HEK293 (cell line): Measurements from ENCODE around the gene SLC6A9.

Experiments used
- BCL6B ChIP-seq: fragments of 450-650 bp; formaldehyde crosslinking; IDR thresholded peaks from 2 replicates; pipeline ENCODE4 v1.5.1; 2017; ENCODE audit warnings: missing biosample characterization, missing genetic modification characterization
- HOXD13 ChIP-seq: sonication (generic); formaldehyde crosslinking; IDR thresholded peaks from 2 replicates; pipeline ENCODE4 v1.8.0; 2022; ENCODE audit warnings: missing genetic modification reagents, borderline replicate concordance
- KLF9 ChIP-seq: fragments of 450-650 bp; formaldehyde crosslinking; IDR thresholded peaks from 2 replicates; pipeline ENCODE4 v1.5.1; 2016; ENCODE audit warnings: missing biosample characterization, missing genetic modification characterization, low read depth
- RBAK ChIP-seq: fragments of 450-650 bp; formaldehyde crosslinking; IDR thresholded peaks from 2 replicates; pipeline ENCODE4 v1.5.1; 2016; ENCODE audit warnings: missing biosample characterization, missing genetic modification characterization
- SP2 ChIP-seq: fragments of 450-650 bp; formaldehyde crosslinking; IDR thresholded peaks from 2 replicates; pipeline ENCODE4 v1.5.1; 2016; ENCODE audit warnings: missing biosample characterization, missing genetic modification characterization
- ZBTB8A ChIP-seq: fragments of 450-650 bp; formaldehyde crosslinking; IDR thresholded peaks from 2 replicates; pipeline ENCODE4 v1.5.1; 2016; ENCODE audit warnings: missing biosample characterization, missing genetic modification characterization
- ZFP41 ChIP-seq: fragments of 450-650 bp; formaldehyde crosslinking; IDR thresholded peaks from 2 replicates; pipeline ENCODE4 v1.5.1; 2016; ENCODE audit warnings: missing biosample characterization, missing genetic modification characterization, borderline replicate concordance
- ZIC2 ChIP-seq: fragments of 450-650 bp; formaldehyde crosslinking; IDR thresholded peaks from 2 replicates; pipeline ENCODE4 v1.5.1; 2016; ENCODE audit warnings: missing biosample characterization, missing genetic modification characterization
- ZNF112 ChIP-seq: fragments of 450-650 bp; formaldehyde crosslinking; IDR thresholded peaks from 2 replicates; pipeline ENCODE4 v1.5.0; 2017; ENCODE audit warnings: missing biosample characterization, missing genetic modification characterization
- ZNF121 ChIP-seq: fragments of 450-650 bp; formaldehyde crosslinking; IDR thresholded peaks from 2 replicates; pipeline ENCODE4 v1.5.1; 2016; ENCODE audit warnings: missing biosample characterization, missing genetic modification characterization
- ZNF148 ChIP-seq: fragments of 450-650 bp; formaldehyde crosslinking; IDR thresholded peaks from 2 replicates; pipeline ENCODE4 v1.5.0; 2017; ENCODE audit warnings: missing biosample characterization, missing genetic modification characterization, borderline replicate concordance
- ZNF155 ChIP-seq: fragments of 450-650 bp; formaldehyde crosslinking; IDR thresholded peaks from 2 replicates; pipeline ENCODE4 v1.5.1; 2016; ENCODE audit warnings: missing biosample characterization, missing genetic modification characterization
- ZNF2 ChIP-seq: fragments of 450-650 bp; formaldehyde crosslinking; IDR thresholded peaks from 2 replicates; pipeline ENCODE4 v1.5.1; 2016; ENCODE audit warnings: missing biosample characterization, missing genetic modification characterization
- ZNF202 ChIP-seq: fragments of 450-650 bp; formaldehyde crosslinking; IDR thresholded peaks from 2 replicates; pipeline ENCODE4 v1.5.1; 2016; ENCODE audit warnings: missing biosample characterization, missing genetic modification characterization, borderline replicate concordance
- ZNF423 ChIP-seq: fragments of 450-650 bp; formaldehyde crosslinking; IDR thresholded peaks from 2 replicates; pipeline ENCODE4 v1.5.1; 2016; ENCODE audit warnings: missing biosample characterization, missing genetic modification characterization
- ZNF449 ChIP-seq: fragments of 450-650 bp; formaldehyde crosslinking; IDR thresholded peaks from 2 replicates; pipeline ENCODE4 v1.5.1; 2017; ENCODE audit warnings: missing biosample characterization, mild to moderate bottlenecking, missing genetic modification characterization, moderate library complexity
- ZNF488 ChIP-seq: fragments of 450-650 bp; formaldehyde crosslinking; IDR thresholded peaks from 2 replicates; pipeline ENCODE4 v1.5.1; 2016; ENCODE audit warnings: missing biosample characterization, missing genetic modification characterization
- ZNF548 ChIP-seq: fragments of 450-650 bp; formaldehyde crosslinking; IDR thresholded peaks from 2 replicates; pipeline ENCODE4 v1.5.1; 2016; ENCODE audit warnings: missing biosample characterization, missing genetic modification characterization
- ZNF549 ChIP-seq: fragments of 450-650 bp; IDR thresholded peaks from 2 replicates; pipeline ENCODE4 v1.5.1; 2018; ENCODE audit warnings: missing biosample characterization, missing genetic modification characterization, mild to moderate bottlenecking, inconsistent platforms, moderate library complexity
- ZNF596 ChIP-seq: fragments of 450-650 bp; IDR thresholded peaks from 2 replicates; pipeline ENCODE4 v1.5.0; 2018; ENCODE audit warnings: missing biosample characterization, mild to moderate bottlenecking, missing genetic modification characterization, moderate library complexity
- ZNF623 ChIP-seq: fragments of 450-650 bp; formaldehyde crosslinking; IDR thresholded peaks from 2 replicates; pipeline ENCODE4 v1.5.1; 2016; ENCODE audit warnings: missing biosample characterization, missing genetic modification characterization
- ZNF639 ChIP-seq: fragments of 450-650 bp; formaldehyde crosslinking; IDR thresholded peaks from 2 replicates; pipeline ENCODE4 v1.5.1; 2016; ENCODE audit warnings: missing biosample characterization, missing genetic modification characterization
- ZNF677 ChIP-seq: fragments of 450-650 bp; IDR thresholded peaks from 2 replicates; pipeline ENCODE4 v1.5.0; 2018; ENCODE audit warnings: missing biosample characterization, mild to moderate bottlenecking, missing genetic modification characterization, moderate library complexity
- ZXDB ChIP-seq: fragments of 450-650 bp; formaldehyde crosslinking; IDR thresholded peaks from 2 replicates; pipeline ENCODE4 v1.5.1; 2016; ENCODE audit warnings: missing biosample characterization, missing genetic modification characterization
- TF ChIP-seq, protein P1 (sequence below): fragments of 450-650 bp; formaldehyde crosslinking; IDR thresholded peaks from 2 replicates; pipeline ENCODE4 v1.5.1; 2016; ENCODE audit warnings: missing biosample characterization, missing genetic modification characterization
- TF ChIP-seq, protein P2 (sequence below): fragments of 450-650 bp; formaldehyde crosslinking; IDR thresholded peaks from 2 replicates; pipeline ENCODE4 v1.5.1; 2016; ENCODE audit warnings: missing biosample characterization, missing genetic modification characterization, borderline replicate concordance

The SLC6A9 gene

GRCh38 chr1:43978551-43979260 lies 52.6 kb downstream of the SLC6A9 start, which contains the start of gene B4GALT2 (continued):
- TF ChIP-seq, protein P1, sequence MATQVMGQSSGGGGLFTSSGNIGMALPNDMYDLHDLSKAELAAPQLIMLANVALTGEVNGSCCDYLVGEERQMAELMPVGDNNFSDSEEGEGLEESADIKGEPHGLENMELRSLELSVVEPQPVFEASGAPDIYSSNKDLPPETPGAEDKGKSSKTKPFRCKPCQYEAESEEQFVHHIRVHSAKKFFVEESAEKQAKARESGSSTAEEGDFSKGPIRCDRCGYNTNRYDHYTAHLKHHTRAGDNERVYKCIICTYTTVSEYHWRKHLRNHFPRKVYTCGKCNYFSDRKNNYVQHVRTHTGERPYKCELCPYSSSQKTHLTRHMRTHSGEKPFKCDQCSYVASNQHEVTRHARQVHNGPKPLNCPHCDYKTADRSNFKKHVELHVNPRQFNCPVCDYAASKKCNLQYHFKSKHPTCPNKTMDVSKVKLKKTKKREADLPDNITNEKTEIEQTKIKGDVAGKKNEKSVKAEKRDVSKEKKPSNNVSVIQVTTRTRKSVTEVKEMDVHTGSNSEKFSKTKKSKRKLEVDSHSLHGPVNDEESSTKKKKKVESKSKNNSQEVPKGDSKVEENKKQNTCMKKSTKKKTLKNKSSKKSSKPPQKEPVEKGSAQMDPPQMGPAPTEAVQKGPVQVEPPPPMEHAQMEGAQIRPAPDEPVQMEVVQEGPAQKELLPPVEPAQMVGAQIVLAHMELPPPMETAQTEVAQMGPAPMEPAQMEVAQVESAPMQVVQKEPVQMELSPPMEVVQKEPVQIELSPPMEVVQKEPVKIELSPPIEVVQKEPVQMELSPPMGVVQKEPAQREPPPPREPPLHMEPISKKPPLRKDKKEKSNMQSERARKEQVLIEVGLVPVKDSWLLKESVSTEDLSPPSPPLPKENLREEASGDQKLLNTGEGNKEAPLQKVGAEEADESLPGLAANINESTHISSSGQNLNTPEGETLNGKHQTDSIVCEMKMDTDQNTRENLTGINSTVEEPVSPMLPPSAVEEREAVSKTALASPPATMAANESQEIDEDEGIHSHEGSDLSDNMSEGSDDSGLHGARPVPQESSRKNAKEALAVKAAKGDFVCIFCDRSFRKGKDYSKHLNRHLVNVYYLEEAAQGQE (tag by site-specific recombination), result no peak
- TF ChIP-seq ZNF121 (tag by site-specific recombination), result 0 out of 2 replicates have a peak, but pooled peaks have one; percentile 14
- TF ChIP-seq ZNF639, result no peak
- TF ChIP-seq ZNF202 (tag by site-specific recombination), result no peak
- no peak for TF ChIP-seq ZNF155
- TF ChIP-seq ZIC2 (tag by site-specific recombination), result peak; percentile 22; the same call in 1 of the 2 replicates
- no peak for TF ChIP-seq HOXD13 (CRISPR knock-in tag)
- no peak for TF ChIP-seq RBAK (tag by site-specific recombination)
- TF ChIP-seq, protein P2, sequence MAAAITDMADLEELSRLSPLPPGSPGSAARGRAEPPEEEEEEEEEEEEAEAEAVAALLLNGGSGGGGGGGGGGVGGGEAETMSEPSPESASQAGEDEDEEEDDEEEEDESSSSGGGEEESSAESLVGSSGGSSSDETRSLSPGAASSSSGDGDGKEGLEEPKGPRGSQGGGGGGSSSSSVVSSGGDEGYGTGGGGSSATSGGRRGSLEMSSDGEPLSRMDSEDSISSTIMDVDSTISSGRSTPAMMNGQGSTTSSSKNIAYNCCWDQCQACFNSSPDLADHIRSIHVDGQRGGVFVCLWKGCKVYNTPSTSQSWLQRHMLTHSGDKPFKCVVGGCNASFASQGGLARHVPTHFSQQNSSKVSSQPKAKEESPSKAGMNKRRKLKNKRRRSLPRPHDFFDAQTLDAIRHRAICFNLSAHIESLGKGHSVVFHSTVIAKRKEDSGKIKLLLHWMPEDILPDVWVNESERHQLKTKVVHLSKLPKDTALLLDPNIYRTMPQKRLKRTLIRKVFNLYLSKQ, result no peak
- TF ChIP-seq KLF9 (tag by site-specific recombination), result 0 out of 2 replicates have a peak, but pooled peaks have one; percentile 29
- TF ChIP-seq SP2 (tag by site-specific recombination), result peak; percentile 90
- no peak for TF ChIP-seq ZNF548 (tag by site-specific recombination)
- TF ChIP-seq ZNF549 (tag by site-specific recombination), result no peak
- no peak for TF ChIP-seq ZXDB
- no peak for TF ChIP-seq ZNF677 (tag by site-specific recombination)
- no peak for TF ChIP-seq ZNF148
- TF ChIP-seq ZNF449 (tag by site-specific recombination), result peak; percentile 83; the same call in 1 of the 2 replicates
- TF ChIP-seq ZFP41 (tag by site-specific recombination), result no peak
- TF ChIP-seq ZBTB8A (tag by site-specific recombination), result no peak
- TF ChIP-seq ZNF488 (tag by site-specific recombination), result no peak
- TF ChIP-seq ZNF596 (tag by site-specific recombination), result no peak
- TF ChIP-seq ZNF2 (tag by site-specific recombination), result no peak
- no peak for TF ChIP-seq ZNF423 (tag by site-specific recombination)
- TF ChIP-seq ZNF623 (tag by site-specific recombination), result no peak
- TF ChIP-seq ZNF112 (tag by site-specific recombination), result no peak
- TF ChIP-seq BCL6B (tag by site-specific recombination), result no peak
